HepG2 (cell line): ENCODE data around the gene C16orf89. TPM values are rescaled to one million over a fixed set of nuclear protein-coding genes. Genes with fewer than 3 reads are reported as not detected.
A peak's percentile ranks its signal among the peaks of the same experiment; 100 is the strongest.

Experiments used
- AKAP8 ChIP-seq: sonication (generic); formaldehyde crosslinking; IDR thresholded peaks from 2 replicates; pipeline ENCODE4 v1.5.1; 2020; ENCODE audit warnings: mild to moderate bottlenecking, missing genetic modification reagents
- IKZF1 ChIP-seq: fragments of 450-650 bp; IDR thresholded peaks from 2 replicates; pipeline ENCODE4 v1.7.1; 2016
- KAT7 ChIP-seq: IDR thresholded peaks from 2 replicates; pipeline ENCODE4 v1.6.1; 2018; ENCODE audit warnings: borderline replicate concordance, missing compliant biosample characterization
- LCORL ChIP-seq, 2 experiments: fragments of 450-650 bp in 1 of 2; sonication (generic) in 1 of 2; formaldehyde crosslinking in 1 of 2; IDR thresholded peaks; 2 replicates each; pipeline versions ENCODE4 v1.5.0 to v1.6.1; 2017 to 2020; ENCODE audit warnings: antibody characterized with exemption in 1 of 2, missing genetic modification reagents in 1 of 2
- MAFF ChIP-seq: IDR thresholded peaks from 2 replicates; pipeline ENCODE4 v1.6.1; 2011; ENCODE audit warnings: low read depth, low read length, improper control_type of control experiment
- PTBP1 ChIP-seq: fragments of 200-400 bp; formaldehyde crosslinking; IDR thresholded peaks from 2 replicates; pipeline ENCODE4 v1.6.1; 2018; ENCODE audit warnings: low read length, low read depth; ENCODE audit not compliant: poor library complexity, severe bottlenecking
- REXO4 ChIP-seq: sonication (generic); formaldehyde crosslinking; IDR thresholded peaks from 2 replicates; pipeline ENCODE4 v1.8.0; 2022; ENCODE audit warnings: missing genetic modification reagents, mild to moderate bottlenecking, borderline replicate concordance
- RXRA ChIP-seq: sonication (generic); formaldehyde crosslinking; IDR thresholded peaks from 2 replicates; pipeline ENCODE4 v1.5.1; 2020; ENCODE audit warnings: missing genetic modification reagents
- SNRNP70 ChIP-seq: fragments of 200-400 bp; formaldehyde crosslinking; IDR thresholded peaks from 2 replicates; pipeline ENCODE4 v1.6.1; 2017; ENCODE audit warnings: mild to moderate bottlenecking, low read depth, low read length, moderate library complexity
- SRSF1 ChIP-seq: fragments of 200-400 bp; formaldehyde crosslinking; optimal IDR thresholded peaks from 2 replicates; pipeline ENCODE3; 2017; ENCODE audit warnings: mild to moderate bottlenecking, low read depth, low read length, moderate library complexity
- WIZ ChIP-seq: sonication (generic); formaldehyde crosslinking; IDR thresholded peaks from 2 replicates; pipeline ENCODE4 v1.5.1; 2020; ENCODE audit warnings: mild to moderate bottlenecking, missing genetic modification reagents
- ZFP37 ChIP-seq: sonication (generic); formaldehyde crosslinking; IDR thresholded peaks from 2 replicates; pipeline ENCODE4 v1.4.0; 2020; ENCODE audit warnings: missing genetic modification reagents, borderline replicate concordance
- ZNF101 ChIP-seq: sonication (generic); formaldehyde crosslinking; IDR thresholded peaks from 2 replicates; pipeline ENCODE4 v1.4.0; 2020; ENCODE audit warnings: mild to moderate bottlenecking, low read depth, missing genetic modification reagents, borderline replicate concordance
- ZNF124 ChIP-seq: sonication (generic); formaldehyde crosslinking; IDR thresholded peaks from 2 replicates; pipeline ENCODE4 v1.4.0; 2020; ENCODE audit warnings: missing genetic modification reagents
- ZNF589 ChIP-seq: sonication (generic); formaldehyde crosslinking; conservative IDR thresholded peaks from 2 replicates; pipeline ENCODE4 v1.8.0; 2022; ENCODE audit warnings: mild to moderate bottlenecking, moderate library complexity, missing genetic modification reagents
- ZNF720 ChIP-seq: sonication (generic); formaldehyde crosslinking; IDR thresholded peaks from 2 replicates; pipeline ENCODE4 v1.4.0; 2020; ENCODE audit warnings: missing genetic modification reagents
- ZNF761 ChIP-seq: sonication (generic); formaldehyde crosslinking; conservative IDR thresholded peaks from 2 replicates; pipeline ENCODE4 v1.4.0; 2020; ENCODE audit warnings: mild to moderate bottlenecking, missing genetic modification reagents
- ZNF775 ChIP-seq: sonication (generic); formaldehyde crosslinking; IDR thresholded peaks from 2 replicates; pipeline ENCODE4 v1.4.0; 2020; ENCODE audit warnings: missing genetic modification reagents, mild to moderate bottlenecking, moderate library complexity, borderline replicate concordance
- polyA plus RNA-seq, 8 experiments: library from polyadenylated mRNA; depleted of rRNA in 3 of 8; stranded (reverse) in 7 of 8; unstranded in 1 of 8; fragments of >200 nt; fragmentation: Illumina TruSeq in 4 of 8; extraction: Trizol in 4 of 8; gene quantifications; 2 replicates each; pipeline versions ENCODE4 v1.2.1 to v1.2.3, GENCODE V29; 2011 to 2016; ENCODE audit warnings: low read depth in 4 of 8, missing spikeins in 1 of 8, mixed read lengths in 1 of 8; ENCODE audit not compliant: insufficient read depth in 1 of 8
- total RNA-seq, 5 experiments: library from RNA; depleted of rRNA; stranded (reverse); fragments of >200 nt; fragmentation: Illumina TruSeq; extraction: Trizol; gene quantifications; 2 replicates each; pipeline ENCODE4 v1.2.3, GENCODE V29; 2016; ENCODE audit warnings: low read depth in 1 of 5
- TF ChIP-seq, protein P1 (sequence below): sonication (generic); formaldehyde crosslinking; IDR thresholded peaks from 2 replicates; pipeline ENCODE4 v1.9.0; 2022; ENCODE audit warnings: low read depth, missing genetic modification reagents
- TF ChIP-seq, protein P2 (sequence below): sonication (generic); formaldehyde crosslinking; conservative IDR thresholded peaks from 2 replicates; pipeline ENCODE4 v1.4.0; 2020; ENCODE audit warnings: missing genetic modification reagents
- TF ChIP-seq, protein P3 (sequence below): sonication (generic); formaldehyde crosslinking; IDR thresholded peaks from 2 replicates; pipeline ENCODE4 v1.8.0; 2023; ENCODE audit warnings: mild to moderate bottlenecking, missing genetic modification reagents

Gene C16orf89
- total and polyA plus RNA-seq, 2 of the 13 experiments (the other 11 are each of a cell fraction or from before 2014, with no cell fraction given): 1.9 to 3.4 TPM

DNA sequence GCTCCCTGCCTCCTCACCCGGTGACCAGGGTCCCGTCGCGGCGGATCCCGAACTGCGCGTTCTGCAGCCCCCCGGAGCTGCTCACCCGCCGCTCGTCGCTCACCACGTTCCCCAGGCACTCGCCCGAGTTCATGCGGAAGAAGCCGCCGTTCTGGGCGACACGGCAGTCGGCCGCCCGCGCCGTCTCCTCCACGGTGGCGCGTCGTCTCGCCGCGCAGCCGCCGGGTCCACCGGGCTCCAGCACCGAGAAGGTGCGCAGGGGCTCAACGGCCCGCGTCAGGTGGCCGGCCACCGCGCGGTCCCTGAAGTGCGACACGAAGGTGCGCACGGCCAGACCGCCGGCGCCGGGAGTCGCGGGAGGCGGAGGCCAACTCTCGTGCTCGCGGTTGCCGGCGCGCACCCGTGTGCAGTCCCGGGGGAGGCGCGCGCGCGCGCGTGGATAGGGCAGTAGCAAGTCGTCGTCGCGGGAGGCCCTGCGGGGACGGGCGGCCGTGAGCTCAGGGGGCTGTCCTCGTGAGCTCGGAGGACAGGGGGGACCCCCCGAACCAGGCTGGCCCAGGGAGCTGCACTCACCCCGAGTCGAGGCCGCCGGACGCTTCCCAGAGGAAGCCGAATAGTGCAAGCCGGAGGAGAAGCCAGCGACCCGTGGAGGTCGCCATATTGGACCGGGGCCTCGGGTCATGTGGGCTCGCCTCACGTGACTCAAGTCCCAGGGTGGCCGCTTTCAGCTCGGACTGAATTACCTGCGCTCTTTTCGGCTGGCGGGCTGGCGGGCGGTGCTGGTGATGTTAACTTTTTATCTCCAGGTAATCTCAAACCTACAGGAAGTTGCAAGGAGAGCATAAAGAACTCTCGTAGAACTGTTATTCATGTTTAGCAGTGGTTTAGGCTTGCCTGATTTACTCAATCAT, 32.2 kb downstream of the C16orf89 start, which contains the start of gene NAGPA (continued):
- TF ChIP-seq MAFF: no peak
- TF ChIP-seq ZNF761 (CRISPR knock-in tag): peak; percentile 68; the same call in 1 of the 2 replicates
- peak; percentile 88; the same call in 1 of the 2 replicates for TF ChIP-seq ZNF589
- peak; percentile 31 for TF ChIP-seq SRSF1
- TF ChIP-seq SNRNP70: no peak
- no peak for TF ChIP-seq WIZ (CRISPR knock-in tag)
- TF ChIP-seq PTBP1: peak; percentile 81
- TF ChIP-seq ZNF720 (CRISPR knock-in tag): peak; percentile 78; the same call in 1 of the 2 replicates
- peak; percentile 65 for TF ChIP-seq KAT7 (CRISPR knock-in tag)
- peak; percentile 95 for TF ChIP-seq ZNF124 (CRISPR knock-in tag)
- TF ChIP-seq ZNF101 (CRISPR knock-in tag): 0 out of 2 replicates have a peak, but pooled peaks have one; percentile 39
- peak; percentile 87 for TF ChIP-seq RXRA (CRISPR knock-in tag)
- peak; percentile 84; the same call in 1 of the 2 replicates for TF ChIP-seq ZFP37 (CRISPR knock-in tag)
- TF ChIP-seq, protein P1, sequence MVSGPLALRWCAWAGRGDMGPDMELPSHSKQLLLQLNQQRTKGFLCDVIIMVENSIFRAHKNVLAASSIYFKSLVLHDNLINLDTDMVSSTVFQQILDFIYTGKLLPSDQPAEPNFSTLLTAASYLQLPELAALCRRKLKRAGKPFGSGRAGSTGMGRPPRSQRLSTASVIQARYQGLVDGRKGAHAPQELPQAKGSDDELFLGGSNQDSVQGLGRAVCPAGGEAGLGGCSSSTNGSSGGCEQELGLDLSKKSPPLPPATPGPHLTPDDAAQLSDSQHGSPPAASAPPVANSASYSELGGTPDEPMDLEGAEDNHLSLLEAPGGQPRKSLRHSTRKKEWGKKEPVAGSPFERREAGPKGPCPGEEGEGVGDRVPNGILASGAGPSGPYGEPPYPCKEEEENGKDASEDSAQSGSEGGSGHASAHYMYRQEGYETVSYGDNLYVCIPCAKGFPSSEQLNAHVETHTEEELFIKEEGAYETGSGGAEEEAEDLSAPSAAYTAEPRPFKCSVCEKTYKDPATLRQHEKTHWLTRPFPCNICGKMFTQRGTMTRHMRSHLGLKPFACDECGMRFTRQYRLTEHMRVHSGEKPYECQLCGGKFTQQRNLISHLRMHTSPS (CRISPR knock-in tag): peak; percentile 70
- TF ChIP-seq REXO4 (CRISPR knock-in tag): no peak
- no peak for TF ChIP-seq ZNF775 (CRISPR knock-in tag)
- TF ChIP-seq IKZF1: no peak
- TF ChIP-seq, protein P2, sequence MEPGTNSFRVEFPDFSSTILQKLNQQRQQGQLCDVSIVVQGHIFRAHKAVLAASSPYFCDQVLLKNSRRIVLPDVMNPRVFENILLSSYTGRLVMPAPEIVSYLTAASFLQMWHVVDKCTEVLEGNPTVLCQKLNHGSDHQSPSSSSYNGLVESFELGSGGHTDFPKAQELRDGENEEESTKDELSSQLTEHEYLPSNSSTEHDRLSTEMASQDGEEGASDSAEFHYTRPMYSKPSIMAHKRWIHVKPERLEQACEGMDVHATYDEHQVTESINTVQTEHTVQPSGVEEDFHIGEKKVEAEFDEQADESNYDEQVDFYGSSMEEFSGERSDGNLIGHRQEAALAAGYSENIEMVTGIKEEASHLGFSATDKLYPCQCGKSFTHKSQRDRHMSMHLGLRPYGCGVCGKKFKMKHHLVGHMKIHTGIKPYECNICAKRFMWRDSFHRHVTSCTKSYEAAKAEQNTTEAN (CRISPR knock-in tag): peak; percentile 89
- peak; percentile 40; the same call in 1 of the 2 replicates for TF ChIP-seq AKAP8
- TF ChIP-seq, protein P3, sequence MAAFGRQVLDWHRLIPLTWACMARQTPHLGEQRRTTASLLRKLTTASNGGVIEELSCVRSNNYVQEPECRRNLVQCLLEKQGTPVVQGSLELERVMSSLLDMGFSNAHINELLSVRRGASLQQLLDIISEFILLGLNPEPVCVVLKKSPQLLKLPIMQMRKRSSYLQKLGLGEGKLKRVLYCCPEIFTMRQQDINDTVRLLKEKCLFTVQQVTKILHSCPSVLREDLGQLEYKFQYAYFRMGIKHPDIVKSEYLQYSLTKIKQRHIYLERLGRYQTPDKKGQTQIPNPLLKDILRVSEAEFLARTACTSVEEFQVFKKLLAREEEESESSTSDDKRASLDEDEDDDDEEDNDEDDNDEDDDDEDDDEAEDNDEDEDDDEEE (CRISPR knock-in tag): peak; percentile 93
- TF ChIP-seq LCORL (IDR thresholded peaks at IDR 0.05): no peak
- TF ChIP-seq LCORL (CRISPR knock-in tag; IDR thresholded peaks at IDR 0.05): peak; percentile 81; the same call in 1 of the 2 replicates
